ES-I3 (cell line): ENCODE data around the gene FAM174C.
"Not testable (repeated sequence)": the region's sequence is repeated elsewhere in the genome, so short reads cannot be mapped to it uniquely, and the experiment has no call there.

Source experiments
- H3K36me3 ChIP-seq: 2 replicates; pipeline ENCODE4 v1.6.1; 2013; ENCODE audit warnings: mild to moderate bottlenecking, low read length, control low read depth, moderate library complexity; ENCODE audit not compliant: insufficient read depth
- H3K4me1 ChIP-seq: 2 replicates; pipeline ENCODE4 v1.6.1; 2013; ENCODE audit warnings: mild to moderate bottlenecking, control low read depth, low read length; ENCODE audit not compliant: insufficient read depth
- H3K9ac ChIP-seq: 2 replicates; pipeline ENCODE4 v1.6.1; 2013; ENCODE audit warnings: low read depth, mild to moderate bottlenecking, low read length, moderate library complexity
- H3K9me3 ChIP-seq: 2 replicates; pipeline ENCODE4 v1.6.1; 2013; ENCODE audit warnings: mild to moderate bottlenecking, low read length, moderate library complexity; ENCODE audit not compliant: control insufficient read depth, insufficient read depth

Gene FAM174C

GRCh38 chr19:1243768-1244692, 31.3 kb upstream of the FAM174C start:
- H3K4me1 ChIP-seq, result peaks cover 6% of the 10 kb centered on the region; the same call in 1 of the 2 replicates
- H3K36me3 ChIP-seq, result no peaks in the 10 kb centered on the region
- no peaks in the 10 kb centered on the region for H3K9me3 ChIP-seq
- H3K9ac ChIP-seq, result no peak overlapping the region

GRCh38 chr19:1244693-1245451, 30.5 kb upstream of the FAM174C start:
- H3K36me3 ChIP-seq, result no peaks in the 10 kb centered on the region
- no peaks in the 10 kb centered on the region for H3K9me3 ChIP-seq
- no peak overlapping the region for H3K9ac ChIP-seq
- peaks cover 6% of the 10 kb centered on the region; the same call in 1 of the 2 replicates for H3K4me1 ChIP-seq

GRCh38 chr19:1245494-1246264, 29.7 kb upstream of the FAM174C start:
- no peak overlapping the region for H3K9ac ChIP-seq
- H3K4me1 ChIP-seq, result peaks cover 6% of the 10 kb centered on the region; the same call in 1 of the 2 replicates
- no peaks in the 10 kb centered on the region for H3K36me3 ChIP-seq
- no peaks in the 10 kb centered on the region for H3K9me3 ChIP-seq

GRCh38 chr19:1246265-1247087, 28.9 kb upstream of the FAM174C start:
- not testable (repeated sequence) for H3K36me3 ChIP-seq, H3K4me1 ChIP-seq, H3K9ac ChIP-seq, H3K9me3 ChIP-seq

- peak overlapping the region; percentile 50 for H3K9ac ChIP-seq
- H3K9me3 ChIP-seq, result no peaks in the 10 kb centered on the region
- H3K36me3 ChIP-seq, result peaks cover 4% of the 10 kb centered on the region; the same call in 1 of the 2 replicates
- peaks cover 6% of the 10 kb centered on the region; the same call in 1 of the 2 replicates for H3K4me1 ChIP-seq
These were observed 27.6 kb upstream of the FAM174C start for GRCh38 chr19:1247748-1248138.

- Histone ChIP-seq H3K4me1 (peaks cover 6% of the 10 kb centered on the region; the same call in 1 of the 2 replicates), H3K9me3 (no peaks in the 10 kb centered on the region), H3K36me3 (peaks cover 4% of the 10 kb centered on the region; the same call in 1 of the 2 replicates), H3K9ac (peak within 1 kb of the TSS; percentile 86)
These were observed 27.1 kb upstream of the FAM174C start, which contains the start of gene MIDN for GRCh38 chr19:1248139-1248785. Gene MIDN (plus strand): TSS chr19:1248583. CDS start chr19:1250297, 1,714 bp downstream.

- Histone ChIP-seq H3K4me1 (peaks cover 10% of the 10 kb centered on the region; the same call in 1 of the 2 replicates), H3K9me3 (no peaks in the 10 kb centered on the region), H3K9ac (peak overlapping the region; percentile 86), H3K36me3 (peaks cover 10% of the 10 kb centered on the region)
These were observed 26.5 kb upstream of the FAM174C start for GRCh38 chr19:1248786-1249297.

GRCh38 chr19:1249298-1249989, 25.9 kb upstream of the FAM174C start:
- Histone ChIP-seq H3K9me3 (no peaks in the 10 kb centered on the region), H3K4me1 (peaks cover 10% of the 10 kb centered on the region; the same call in 1 of the 2 replicates), H3K9ac (peak overlapping the region; percentile 90), H3K36me3 (peaks cover 16% of the 10 kb centered on the region)

GRCh38 chr19:1249990-1250436, 25.3 kb upstream of the FAM174C start:
- H3K9ac ChIP-seq, result peak overlapping the region; percentile 90
- H3K9me3 ChIP-seq, result no peaks in the 10 kb centered on the region
- peaks cover 22% of the 10 kb centered on the region for H3K36me3 ChIP-seq
- H3K4me1 ChIP-seq, result peaks cover 6% of the 10 kb centered on the region; the same call in 1 of the 2 replicates

- peak overlapping the region; percentile 90 for H3K9ac ChIP-seq
- peaks cover 6% of the 10 kb centered on the region; the same call in 1 of the 2 replicates for H3K4me1 ChIP-seq
These were observed 24.7 kb upstream of the FAM174C start for GRCh38 chr19:1250437-1251260.

GRCh38 chr19:1251330-1252220, 23.8 kb upstream of the FAM174C start:
- peak overlapping the region; percentile 90 for H3K9ac ChIP-seq
- H3K9me3 ChIP-seq, result no peaks in the 10 kb centered on the region
- peaks cover 4% of the 10 kb centered on the region; the same call in 1 of the 2 replicates for H3K4me1 ChIP-seq
- H3K36me3 ChIP-seq, result peaks cover 31% of the 10 kb centered on the region

More at GRCh38 chr19:1250437-1251260, 24.7 kb upstream of the FAM174C start:
- Histone ChIP-seq H3K9me3 (no peaks in the 10 kb centered on the region), H3K36me3 (peaks cover 27% of the 10 kb centered on the region)
